Spleen (tissue), 11 donors: Measurements from ENCODE around the gene FARP1. TPM values are rescaled to one million over a fixed set of nuclear protein-coding genes. Genes with fewer than 3 reads are reported as not detected.

Experiments
- DNase-seq: peaks from one replicate; pipeline ENCODE4 v3.0.0-alpha.2; 2020
- H3K27ac ChIP-seq, 8 donors: fragments of 200-600 bp; sonication (generic) in 7 of 8; 1 replicate in 4 of 8; 2 replicates in 4 of 8; pipeline versions ENCODE4 v1.5.0 to v1.8.0; 2016 to 2021; ENCODE audit warnings: inconsistent platforms in 4 of 8, mild to moderate bottlenecking in 4 of 8, moderate library complexity in 1 of 8
- H3K27me3 ChIP-seq, 7 donors: fragments of 200-600 bp; sonication (generic) in 6 of 7; replicated peaks in 1 of 7; 1 replicate in 4 of 7; 2 replicates in 3 of 7; pipeline versions ENCODE4 v1.5.0 to v1.8.0; 2016 to 2021; ENCODE audit warnings: inconsistent platforms in 3 of 7, mild to moderate bottlenecking in 1 of 7
- H3K36me3 ChIP-seq, 6 donors: fragments of 200-600 bp; sonication (generic) in 5 of 6; 1 replicate in 4 of 6; 2 replicates in 2 of 6; pipeline versions ENCODE4 v1.5.0 to v1.8.0; 2016 to 2021; ENCODE audit warnings: inconsistent platforms in 2 of 6
- H3K4me1 ChIP-seq, 6 donors: fragments of 200-600 bp; sonication (generic) in 5 of 6; 1 replicate in 3 of 6; 2 replicates in 3 of 6; pipeline versions ENCODE4 v1.5.0 to v1.8.0; 2016 to 2021; ENCODE audit warnings: inconsistent platforms in 3 of 6
- H3K4me3 ChIP-seq, 8 donors: fragments of 200-600 bp; sonication (generic) in 7 of 8; 1 replicate in 4 of 8; 2 replicates in 4 of 8; pipeline versions ENCODE4 v1.5.0 to v1.8.0; 2016 to 2021; ENCODE audit warnings: inconsistent platforms in 4 of 8, mild to moderate bottlenecking in 4 of 8, moderate library complexity in 2 of 8
- H3K9me3 ChIP-seq, 8 donors: fragments of 200-600 bp; sonication (generic) in 7 of 8; 1 replicate in 4 of 8; 2 replicates in 4 of 8; pipeline versions ENCODE4 v1.5.0 to v1.8.0; 2016 to 2021; ENCODE audit warnings: inconsistent platforms in 4 of 8
- POLR2A ChIP-seq, 3 donors: fragments of 450-650 bp; IDR thresholded peaks; one replicate each; pipeline ENCODE4 v1.5.1; 2017; ENCODE audit warnings: antibody characterized with exemption in 3 of 3, mild to moderate bottlenecking in 1 of 3
- POLR2AphosphoS5 ChIP-seq, 3 donors: sonication (generic); formaldehyde crosslinking; IDR thresholded peaks; one replicate each; pipeline ENCODE4 v1.5.1; 2017; ENCODE audit warnings: antibody characterized with exemption in 3 of 3
- WGBS, 5 donors: extraction: QIAGEN DNeasy Blood & Tissue Kit in 3 of 5; methylation state at CpG; one replicate each; pipeline versions ENCODE4 v1.1.5 to v1.1.7; 2013 to 2018; 5-methylcytosine and 5-hydroxymethylcytosine counted together
- intact Hi-C: fragments of 100-400 bp; cut with DNase I; formaldehyde crosslinking; loops from one replicate; pipeline ENCODE4 v1.15.0; 2023; ENCODE audit warnings: low total_unique reads
- polyA plus RNA-seq, 3 donors: library from polyadenylated mRNA; stranded (reverse); fragments of 200-250 nt; gene quantifications; one replicate each; pipeline ENCODE4 v1.2.1, GENCODE V29; 2013
- total RNA-seq, 7 donors: library from RNA; depleted of rRNA in 3 of 7; stranded (reverse); fragments of >200 nt in 3 of 7; fragmentation: NEBNext Ultra II Directional in 4 of 7; extraction: Animal tissue kit (Norgen Biotek cat#: 25700) in 4 of 7; gene quantifications; one replicate each; pipeline versions ENCODE4 v1.1.0 to v1.2.1, GENCODE V29; 2016 to 2021
- TF ChIP-seq, protein P1 (sequence below), 11 experiments: fragments of 200-600 bp in 7 of 11; fragments of 450-650 bp in 4 of 11; sonication (generic) in 4 of 11; IDR thresholded peaks in 8 of 11; conservative IDR thresholded peaks in 3 of 11; 1 replicate in 7 of 11; 2 replicates in 4 of 11; pipeline versions ENCODE4 v1.4.0 to v1.8.0; 2016 to 2021; ENCODE audit warnings: antibody characterized with exemption in 11 of 11, inconsistent platforms in 4 of 11, mild to moderate bottlenecking in 1 of 11
- donor health status: healthy with polysubstance abuse.
- donor health status: DM: no; HTN: no; CAD: no; lungs with moderate emphysema.
- donor health status: DM: no; HTN: no; CAD: no.
- donor health status: Bipolar disorder and iron deficiency.
- donor health status: healthy.
- donor health status: DM: no; HTN: no; CAD: no.
- donor health status: DM: yes; HTN: yes; CAD: no.

Gene FARP1
- total and polyA plus RNA-seq, 10 donors = 3.7 to 60.9 (median 33.0) TPM

DNA sequence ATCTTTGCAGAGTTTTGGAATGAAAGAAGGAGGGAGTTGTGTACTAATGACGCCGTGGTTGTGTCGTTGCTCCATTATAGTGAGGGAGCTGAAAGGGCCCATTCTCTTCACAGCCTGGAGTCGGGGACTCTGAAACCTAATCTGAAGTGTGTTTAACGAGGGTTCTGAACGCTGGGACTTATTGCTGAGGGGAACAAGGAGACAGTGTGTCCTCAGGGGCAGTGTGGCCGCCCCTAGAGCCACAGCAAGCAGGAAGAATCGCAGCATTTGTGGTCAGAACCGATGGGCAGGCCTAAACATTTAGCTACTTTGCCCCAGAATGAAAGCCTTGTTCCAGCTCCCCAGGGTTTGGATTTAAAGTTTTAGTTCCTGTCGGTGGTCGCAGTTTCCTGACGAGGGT lies 190.6 kb downstream of the FARP1 start:
- H3K27ac ChIP-seq = no peak overlapping the region
- intact Hi-C loops = no loop called here
- TF ChIP-seq POLR2AphosphoS5 (IDR thresholded peaks at IDR 0.05) = no peak
- TF ChIP-seq, protein P1, sequence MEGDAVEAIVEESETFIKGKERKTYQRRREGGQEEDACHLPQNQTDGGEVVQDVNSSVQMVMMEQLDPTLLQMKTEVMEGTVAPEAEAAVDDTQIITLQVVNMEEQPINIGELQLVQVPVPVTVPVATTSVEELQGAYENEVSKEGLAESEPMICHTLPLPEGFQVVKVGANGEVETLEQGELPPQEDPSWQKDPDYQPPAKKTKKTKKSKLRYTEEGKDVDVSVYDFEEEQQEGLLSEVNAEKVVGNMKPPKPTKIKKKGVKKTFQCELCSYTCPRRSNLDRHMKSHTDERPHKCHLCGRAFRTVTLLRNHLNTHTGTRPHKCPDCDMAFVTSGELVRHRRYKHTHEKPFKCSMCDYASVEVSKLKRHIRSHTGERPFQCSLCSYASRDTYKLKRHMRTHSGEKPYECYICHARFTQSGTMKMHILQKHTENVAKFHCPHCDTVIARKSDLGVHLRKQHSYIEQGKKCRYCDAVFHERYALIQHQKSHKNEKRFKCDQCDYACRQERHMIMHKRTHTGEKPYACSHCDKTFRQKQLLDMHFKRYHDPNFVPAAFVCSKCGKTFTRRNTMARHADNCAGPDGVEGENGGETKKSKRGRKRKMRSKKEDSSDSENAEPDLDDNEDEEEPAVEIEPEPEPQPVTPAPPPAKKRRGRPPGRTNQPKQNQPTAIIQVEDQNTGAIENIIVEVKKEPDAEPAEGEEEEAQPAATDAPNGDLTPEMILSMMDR (IDR thresholded peaks at IDR 0.05 in 8 of 11, conservative IDR thresholded peaks at IDR 0.05 in 3 of 11) = no peak
- TF ChIP-seq POLR2A (IDR thresholded peaks at IDR 0.05) = no peak
- H3K36me3 ChIP-seq = no peaks in the 10 kb centered on the region
- WGBS, 5 donors = 67 to 77% (median 71%) methylated on average over 12 of the region's 12 CpGs
- no peaks in the 10 kb centered on the region for H3K4me1 ChIP-seq
- H3K27me3 ChIP-seq = no peaks in the 10 kb centered on the region
- DNase-seq = no peak
- H3K4me3 ChIP-seq = no peak overlapping the region
- peaks cover 0 to 10% (median 0%) of the 10 kb centered on the region in 8 donors for H3K9me3 ChIP-seq

DNA sequence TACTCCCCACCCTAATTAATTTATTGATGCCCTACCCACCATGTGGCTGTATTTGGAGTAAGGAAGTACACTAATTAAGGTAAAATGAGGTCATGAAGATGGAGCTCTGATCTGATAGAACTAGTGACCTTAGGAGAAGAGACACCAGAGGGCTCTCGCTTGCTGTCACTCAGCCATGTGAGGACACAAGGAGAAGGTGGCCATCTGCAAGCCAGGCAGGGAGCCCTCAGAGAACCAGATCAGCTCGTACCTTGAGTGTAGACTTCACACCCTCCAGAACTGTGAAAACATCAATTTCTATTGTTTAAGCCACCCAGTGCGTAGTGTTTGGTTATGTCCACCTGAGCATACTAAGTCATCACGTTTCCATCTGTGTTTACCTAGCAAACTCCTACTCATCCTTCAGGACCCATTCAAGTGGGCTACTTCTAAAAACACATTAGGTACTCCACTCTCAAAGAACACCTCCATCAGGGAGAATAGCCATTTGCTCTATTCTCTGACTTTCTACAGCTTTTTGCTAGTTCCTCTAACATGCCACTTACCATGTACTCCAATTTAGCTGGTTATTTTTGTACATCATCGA lies 191.8 kb downstream of the FARP1 start:
- Histone ChIP-seq H3K9me3 (peaks cover 0 to 10% (median 0%) of the 10 kb centered on the region in 8 donors), H3K27me3 (no peaks in the 10 kb centered on the region), H3K4me3 (no peak overlapping the region), H3K4me1 (no peaks in the 10 kb centered on the region), H3K27ac (no peak overlapping the region), H3K36me3 (no peaks in the 10 kb centered on the region)
- WGBS, 5 donors = 87 to 95% (median 93%) methylated on average over 5 of the region's 5 CpGs
- DNase-seq = no peak
- TF ChIP-seq POLR2A (IDR thresholded peaks at IDR 0.05) = no peak
- TF ChIP-seq, protein P1 (IDR thresholded peaks at IDR 0.05 in 8 of 11, conservative IDR thresholded peaks at IDR 0.05 in 3 of 11) = no peak
- no peak for TF ChIP-seq POLR2AphosphoS5 (IDR thresholded peaks at IDR 0.05)
- intact Hi-C loops = no loop called here

DNA sequence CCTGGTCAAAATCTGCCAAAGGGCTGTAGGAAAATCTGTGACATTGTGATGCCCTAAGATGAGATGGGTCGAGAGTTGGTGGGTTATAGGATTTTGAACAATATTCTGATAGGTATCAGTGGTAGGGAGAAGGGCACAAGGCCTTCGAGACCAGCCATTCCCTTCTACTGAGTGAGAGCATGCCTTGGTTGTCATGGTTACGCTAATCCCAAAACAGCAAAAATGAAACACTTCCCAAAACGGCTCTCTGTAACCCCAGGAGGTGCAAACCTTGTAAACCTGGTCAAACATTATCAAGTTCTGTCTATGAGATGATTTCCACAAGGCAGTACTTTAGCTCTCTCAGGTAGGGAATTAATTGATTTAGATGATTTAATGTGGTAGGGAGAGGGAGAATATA lies 192.8 kb downstream of the FARP1 start:
- H3K36me3 ChIP-seq = no peaks in the 10 kb centered on the region
- intact Hi-C loops = no loop called here
- TF ChIP-seq POLR2AphosphoS5 (IDR thresholded peaks at IDR 0.05) (no peak), POLR2A (IDR thresholded peaks at IDR 0.05) (no peak)
- TF ChIP-seq, protein P1 (IDR thresholded peaks at IDR 0.05 in 8 of 11, conservative IDR thresholded peaks at IDR 0.05 in 3 of 11) = no peak
- peaks cover 0 to 10% (median 0%) of the 10 kb centered on the region in 8 donors for H3K9me3 ChIP-seq
- H3K4me1 ChIP-seq = no peaks in the 10 kb centered on the region
- no peaks in the 10 kb centered on the region for H3K27me3 ChIP-seq
- H3K27ac ChIP-seq = no peak overlapping the region
- 75 to 92% (median 84%) methylated on average over 4 of the region's 4 CpGs for WGBS, 5 donors
- no peak overlapping the region for H3K4me3 ChIP-seq
- DNase-seq = no peak

DNA sequence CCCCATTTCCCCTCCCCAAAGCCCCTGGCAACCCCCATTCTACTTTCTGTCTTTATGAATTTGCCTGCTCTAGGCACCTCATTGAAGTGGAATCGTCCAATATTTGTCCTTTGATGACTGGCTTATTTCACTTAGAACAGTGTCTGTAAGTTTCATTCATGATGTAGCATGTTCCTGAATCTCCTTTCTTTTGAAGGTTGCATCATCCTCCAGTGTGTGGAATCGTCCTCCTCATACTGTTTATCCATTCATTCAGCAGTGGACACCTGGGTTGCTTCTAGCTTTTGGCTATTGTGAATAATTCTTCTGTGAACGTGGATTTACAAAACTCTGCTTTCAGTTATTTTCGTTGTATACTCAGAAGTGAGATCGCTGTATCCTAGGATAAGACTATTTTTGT lies 195.4 kb downstream of the FARP1 start:
- intact Hi-C loops = no loop called here
- Histone ChIP-seq H3K27me3 (no peaks in the 10 kb centered on the region), H3K4me1 (no peaks in the 10 kb centered on the region), H3K27ac (no peak overlapping the region), H3K36me3 (no peaks in the 10 kb centered on the region), H3K9me3 (peaks cover 0 to 10% (median 0%) of the 10 kb centered on the region in 8 donors), H3K4me3 (no peak overlapping the region)
- no peak for DNase-seq
- 73 to 86% (median 84%) methylated on average over 5 of the region's 5 CpGs for WGBS, 5 donors
- TF ChIP-seq, protein P1 (IDR thresholded peaks at IDR 0.05 in 8 of 11, conservative IDR thresholded peaks at IDR 0.05 in 3 of 11) = no peak
- no peak for TF ChIP-seq POLR2AphosphoS5 (IDR thresholded peaks at IDR 0.05)
- TF ChIP-seq POLR2A (IDR thresholded peaks at IDR 0.05) = no peak
